GM10266 (cell line): ENCODE results near the gene SLCO6A1.

Experiments used
- DNase-seq: peaks from one replicate; pipeline ENCODE4 v3.0.0; 2012; ENCODE audit errors: extremely low spot score
- CTCF ChIP-seq: IDR thresholded peaks from 2 replicates; pipeline ENCODE4 v1.5.1; 2012; ENCODE audit warnings: mild to moderate bottlenecking, low read depth; ENCODE audit not compliant: control insufficient read depth, insufficient read depth; ENCODE audit errors: missing control alignments

SLCO6A1 gene

GRCh38 chr5:102537011-102537410 lies 38.2 kb upstream of the SLCO6A1 start:
- TF ChIP-seq CTCF: no peak
- DNase-seq: no peak

GRCh38 chr5:102536323-102536928 lies 37.6 kb upstream of the SLCO6A1 start:
- DNase-seq: no peak
- TF ChIP-seq CTCF: peak; percentile 8

GRCh38 chr5:102532123-102532522 lies 33.3 kb upstream of the SLCO6A1 start:
- DNase-seq: no peak
- no peak for TF ChIP-seq CTCF

- no peak for DNase-seq
- no peak for TF ChIP-seq CTCF
Observed at GRCh38 chr5:102531506-102531905, 32.7 kb upstream of the SLCO6A1 start.

- no peak for DNase-seq
- TF ChIP-seq CTCF: no peak
Observed at GRCh38 chr5:102529447-102529846, 30.6 kb upstream of the SLCO6A1 start.

- no peak for TF ChIP-seq CTCF
- no peak for DNase-seq
Observed at GRCh38 chr5:102529031-102529430, 30.2 kb upstream of the SLCO6A1 start.

GRCh38 chr5:102528600-102528999 lies 29.8 kb upstream of the SLCO6A1 start:
- DNase-seq: no peak
- TF ChIP-seq CTCF: no peak
